GM04504 (cell line): ENCODE measurements around the gene POLR1B.
A peak's percentile ranks its signal among the peaks of the same experiment; 100 is the strongest.
"Not testable (repeated sequence)": the region's sequence is repeated elsewhere in the genome, so short reads cannot be mapped to it uniquely, and the experiment has no call there.

Experiments
- DNase-seq: peaks from one replicate; pipeline ENCODE4 v3.0.0-alpha.2; 2012; ENCODE audit warnings: low read depth

The POLR1B gene, protein sequence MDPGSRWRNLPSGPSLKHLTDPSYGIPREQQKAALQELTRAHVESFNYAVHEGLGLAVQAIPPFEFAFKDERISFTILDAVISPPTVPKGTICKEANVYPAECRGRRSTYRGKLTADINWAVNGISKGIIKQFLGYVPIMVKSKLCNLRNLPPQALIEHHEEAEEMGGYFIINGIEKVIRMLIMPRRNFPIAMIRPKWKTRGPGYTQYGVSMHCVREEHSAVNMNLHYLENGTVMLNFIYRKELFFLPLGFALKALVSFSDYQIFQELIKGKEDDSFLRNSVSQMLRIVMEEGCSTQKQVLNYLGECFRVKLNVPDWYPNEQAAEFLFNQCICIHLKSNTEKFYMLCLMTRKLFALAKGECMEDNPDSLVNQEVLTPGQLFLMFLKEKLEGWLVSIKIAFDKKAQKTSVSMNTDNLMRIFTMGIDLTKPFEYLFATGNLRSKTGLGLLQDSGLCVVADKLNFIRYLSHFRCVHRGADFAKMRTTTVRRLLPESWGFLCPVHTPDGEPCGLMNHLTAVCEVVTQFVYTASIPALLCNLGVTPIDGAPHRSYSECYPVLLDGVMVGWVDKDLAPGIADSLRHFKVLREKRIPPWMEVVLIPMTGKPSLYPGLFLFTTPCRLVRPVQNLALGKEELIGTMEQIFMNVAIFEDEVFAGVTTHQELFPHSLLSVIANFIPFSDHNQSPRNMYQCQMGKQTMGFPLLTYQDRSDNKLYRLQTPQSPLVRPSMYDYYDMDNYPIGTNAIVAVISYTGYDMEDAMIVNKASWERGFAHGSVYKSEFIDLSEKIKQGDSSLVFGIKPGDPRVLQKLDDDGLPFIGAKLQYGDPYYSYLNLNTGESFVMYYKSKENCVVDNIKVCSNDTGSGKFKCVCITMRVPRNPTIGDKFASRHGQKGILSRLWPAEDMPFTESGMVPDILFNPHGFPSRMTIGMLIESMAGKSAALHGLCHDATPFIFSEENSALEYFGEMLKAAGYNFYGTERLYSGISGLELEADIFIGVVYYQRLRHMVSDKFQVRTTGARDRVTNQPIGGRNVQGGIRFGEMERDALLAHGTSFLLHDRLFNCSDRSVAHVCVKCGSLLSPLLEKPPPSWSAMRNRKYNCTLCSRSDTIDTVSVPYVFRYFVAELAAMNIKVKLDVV

DNA sequence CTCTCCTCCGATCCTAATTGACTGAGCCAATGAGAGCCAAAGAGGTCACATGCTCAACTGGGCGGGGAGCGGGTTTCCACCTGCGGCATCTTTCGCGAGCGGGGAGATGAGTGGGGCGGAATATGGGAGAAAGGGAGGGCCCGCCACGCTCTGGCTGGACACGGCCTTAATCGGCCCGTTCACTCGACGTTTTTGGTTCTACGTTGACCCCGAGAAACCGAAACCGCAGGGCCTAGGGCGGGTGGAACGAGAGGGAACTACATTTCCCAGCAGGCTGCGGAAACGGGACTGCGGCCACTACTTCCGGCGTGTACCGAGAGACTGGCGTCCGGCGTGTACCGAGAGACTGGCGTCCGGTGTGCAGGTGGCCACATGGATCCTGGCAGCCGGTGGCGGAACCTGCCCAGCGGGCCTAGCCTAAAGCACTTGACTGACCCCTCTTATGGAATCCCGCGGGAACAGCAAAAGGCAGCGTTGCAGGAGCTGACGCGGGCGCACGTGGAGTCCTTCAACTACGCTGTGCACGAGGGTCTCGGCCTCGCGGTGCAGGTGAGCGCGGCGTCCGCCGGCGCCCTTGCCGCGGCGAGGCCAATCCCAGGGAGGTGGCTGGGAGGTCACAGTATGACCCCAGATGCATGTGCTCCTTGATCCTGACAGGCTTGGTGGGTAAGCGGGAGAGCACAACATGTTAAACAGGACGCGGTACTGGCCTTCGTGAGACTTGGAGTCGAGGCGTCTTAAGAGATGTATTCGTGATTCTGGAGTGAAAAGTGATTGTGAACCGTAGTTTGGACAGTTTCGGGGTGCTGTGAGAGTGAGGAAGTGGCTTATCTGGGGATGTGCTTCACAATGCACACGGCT is at the start of gene POLR1B:
POLR1B (plus strand) TSS at position 343 of the 861 bp plus-strand sequence; CDS start at position 373, 30 bp downstream.
- DNase-seq, result peak; percentile 50

DNA sequence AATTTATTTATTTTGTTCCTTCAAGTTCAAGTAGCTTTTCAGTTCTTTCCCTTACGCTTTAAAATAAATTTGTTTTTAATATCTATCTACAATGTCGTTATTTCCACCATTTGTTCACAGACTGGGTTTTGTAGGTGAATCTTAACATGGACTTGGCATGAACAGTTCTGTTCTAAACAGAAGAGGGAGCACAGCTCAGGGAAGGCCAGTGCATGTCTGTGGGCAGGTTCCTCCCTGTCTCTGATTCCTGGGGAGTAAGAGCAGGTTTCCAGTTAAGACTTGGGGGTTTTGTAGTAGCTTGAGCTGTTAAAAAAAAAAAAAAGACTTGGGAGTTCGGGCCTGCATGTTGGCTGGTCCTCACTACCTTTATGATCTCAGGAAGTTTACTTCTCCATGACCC is 49.2 kb upstream of the POLR1B start:
- DNase-seq, result no peak

DNA sequence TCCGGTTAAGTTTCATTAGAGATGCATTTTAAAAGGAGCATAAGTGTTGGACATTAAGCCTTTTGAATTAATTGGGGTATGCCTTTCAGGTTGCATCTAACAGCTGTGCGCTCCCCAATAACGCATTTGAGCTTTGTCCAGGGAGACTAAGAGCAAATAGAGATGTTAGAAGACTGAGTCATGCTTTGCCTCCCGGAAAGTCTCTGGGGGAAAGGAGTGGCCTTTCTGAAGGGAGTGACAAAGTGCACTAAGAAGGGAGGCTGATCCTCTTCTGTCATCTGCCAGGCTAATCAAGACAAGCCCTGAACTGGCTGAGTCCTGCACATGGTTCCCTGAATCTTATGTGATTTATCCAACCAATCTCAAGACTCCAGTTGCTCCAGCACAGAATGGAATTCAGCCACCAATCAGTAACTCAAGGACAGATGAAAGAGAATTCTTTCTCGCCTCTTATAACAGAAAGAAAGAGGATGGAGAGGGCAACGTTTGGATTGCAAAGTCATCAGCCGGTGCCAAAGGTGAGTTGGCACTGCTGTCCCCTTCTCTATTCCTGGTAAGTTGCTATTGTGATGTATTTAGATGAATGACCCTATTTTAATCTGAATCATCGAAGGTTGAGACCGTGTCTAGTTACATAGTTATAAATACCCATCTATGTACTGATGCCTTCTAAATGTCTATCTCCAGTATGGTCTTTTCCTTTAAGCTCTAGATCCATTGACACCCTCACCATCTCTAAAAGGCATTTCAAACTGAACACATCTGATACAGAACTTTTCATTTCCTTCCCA is 48.2 kb upstream of the POLR1B start:
- DNase-seq, result peak; percentile 56

DNA sequence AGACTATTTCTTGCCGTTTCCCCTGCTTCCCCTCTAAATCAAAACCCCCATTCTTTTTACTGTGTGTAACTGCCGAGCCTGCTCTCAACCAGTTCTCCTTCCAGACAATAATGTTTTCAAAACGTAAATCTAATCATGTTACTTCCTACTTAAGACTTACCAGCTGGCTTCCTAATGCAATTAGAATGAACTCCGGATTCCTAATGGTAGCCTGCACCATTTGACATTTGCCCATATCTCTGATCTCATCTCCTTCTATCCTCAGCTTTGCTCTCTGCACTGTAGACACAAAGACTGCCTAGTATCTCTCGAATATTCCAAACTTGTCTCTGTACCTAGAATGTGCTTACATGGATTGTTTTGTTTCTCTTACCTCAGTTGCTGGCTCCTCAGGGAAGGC is 47.4 kb upstream of the POLR1B start:
- DNase-seq, result no peak

DNA sequence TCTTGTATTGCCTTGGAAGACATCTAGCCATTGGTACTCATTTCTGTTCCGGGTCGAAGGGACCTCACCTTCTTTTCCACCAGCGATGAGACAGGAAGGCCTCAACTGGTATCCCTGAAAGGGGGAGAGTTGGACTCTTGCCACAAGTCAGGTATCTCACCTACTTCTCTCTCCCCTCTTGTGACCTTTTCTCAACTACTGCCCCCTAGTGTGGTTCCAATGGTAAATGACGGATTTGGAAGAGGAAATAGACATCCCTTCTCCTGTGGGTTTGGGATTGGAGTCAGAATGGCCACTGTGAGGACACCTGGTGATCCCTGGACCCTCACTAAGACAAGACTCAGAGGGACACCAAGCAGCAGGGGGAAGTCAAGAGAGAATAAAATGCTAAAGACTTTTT is 46.4 kb upstream of the POLR1B start:
- not testable (repeated sequence) for DNase-seq

DNA sequence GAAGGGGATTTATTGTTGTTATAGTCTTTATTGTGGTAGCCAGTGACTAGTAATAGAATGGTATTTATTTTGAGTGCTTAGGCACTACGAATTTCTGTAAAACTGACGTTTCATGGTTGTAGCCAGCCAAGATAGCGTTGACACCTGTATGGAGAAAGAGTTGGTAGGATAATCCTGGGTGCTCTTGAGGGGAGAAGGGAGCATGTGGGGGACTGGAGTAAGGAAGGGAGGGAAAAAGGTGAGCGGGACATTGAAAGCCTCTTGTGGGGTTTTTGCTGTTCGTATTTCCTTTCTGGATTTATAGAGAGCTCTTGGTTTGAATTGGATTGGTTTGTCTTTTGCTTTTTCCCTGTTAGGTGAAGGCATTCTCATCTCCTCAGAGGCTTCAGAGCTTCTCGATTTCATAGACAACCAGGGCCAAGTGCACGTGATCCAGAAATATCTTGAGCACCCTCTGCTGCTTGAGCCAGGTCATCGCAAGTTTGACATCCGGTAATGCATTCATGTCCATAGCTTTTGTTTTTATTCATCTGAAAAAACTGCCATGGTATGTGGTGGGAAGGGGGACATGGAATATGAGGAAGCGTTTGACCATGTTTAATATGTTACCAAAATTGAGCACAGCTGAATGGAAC is 41.3 kb upstream of the POLR1B start:
- DNase-seq, result peak; percentile 13

DNA sequence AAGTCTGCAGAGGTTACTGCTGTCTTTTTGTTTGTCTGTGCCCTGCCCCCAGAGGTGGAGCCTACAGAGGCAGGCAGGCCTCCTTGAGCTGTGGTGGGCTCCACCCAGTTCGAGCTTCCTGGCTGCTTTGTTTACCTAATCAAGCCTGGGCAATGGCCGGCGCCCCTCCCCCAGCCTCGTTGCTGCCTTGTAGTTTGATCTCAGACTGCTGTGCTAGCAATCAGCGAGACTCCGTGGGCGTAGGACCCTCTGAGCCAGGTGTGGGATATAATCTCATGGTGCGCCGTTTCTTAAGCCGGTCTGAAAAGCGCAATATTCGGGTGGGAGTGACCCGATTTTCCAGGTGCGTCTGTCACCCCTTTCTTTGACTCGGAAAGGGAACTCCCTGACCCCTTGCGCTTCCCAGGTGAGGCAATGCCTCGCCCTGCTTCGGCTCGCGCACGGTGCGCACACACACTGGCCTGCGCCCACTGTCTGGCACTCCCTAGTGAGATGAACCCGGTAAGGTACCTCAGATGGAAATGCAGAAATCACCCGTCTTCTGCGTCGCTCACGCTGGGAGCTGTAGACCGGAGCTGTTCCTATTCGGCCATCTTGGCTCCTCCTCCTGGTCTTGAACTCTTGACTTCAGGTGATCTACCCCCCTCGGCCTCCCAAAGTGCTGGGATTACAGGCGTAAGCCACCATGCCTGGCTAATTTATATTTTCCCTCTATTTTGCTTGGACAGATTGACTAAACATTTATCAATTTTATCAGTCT is 32.8 kb upstream of the POLR1B start:
- DNase-seq, result not testable (repeated sequence)

DNA sequence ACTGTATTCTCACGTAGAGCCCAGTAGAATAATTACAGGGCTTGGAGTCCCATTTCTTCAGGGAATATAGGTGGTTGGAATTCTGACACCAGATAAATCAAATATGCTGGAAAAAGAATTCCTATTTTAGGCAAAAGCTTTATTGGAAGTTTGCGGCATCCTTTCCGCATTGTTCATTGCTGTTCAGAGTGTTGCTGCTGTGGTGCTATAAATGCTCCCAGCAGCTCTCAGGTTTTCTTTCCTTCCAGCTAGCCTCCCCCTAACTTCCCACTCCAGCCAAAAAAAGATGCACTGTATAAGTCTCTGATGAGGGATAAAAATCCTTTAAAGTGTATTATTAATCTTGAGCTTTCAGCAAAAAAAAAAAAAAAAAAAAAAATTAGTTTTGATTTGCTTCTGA is 25.5 kb upstream of the POLR1B start:
- DNase-seq, result no peak

DNA sequence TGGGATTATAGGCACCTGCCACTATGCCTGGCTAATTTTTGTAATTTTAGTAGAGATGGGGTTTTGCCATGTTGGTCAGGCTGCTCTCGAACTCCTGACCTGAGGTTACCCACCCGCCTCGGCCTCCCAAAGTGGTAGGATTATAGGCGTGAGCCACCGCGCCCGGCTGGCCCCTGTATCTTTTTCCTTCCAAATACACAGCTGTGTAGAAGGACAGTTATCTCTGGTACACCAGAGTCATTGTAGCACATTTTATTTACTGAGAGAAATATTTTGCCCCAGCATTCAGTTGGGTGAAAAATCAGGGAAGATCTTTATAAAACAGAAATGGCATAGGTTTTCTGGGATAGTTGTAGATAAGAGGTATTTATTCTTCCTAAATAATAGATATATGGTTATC is 23.5 kb upstream of the POLR1B start:
- DNase-seq, result no peak

DNA sequence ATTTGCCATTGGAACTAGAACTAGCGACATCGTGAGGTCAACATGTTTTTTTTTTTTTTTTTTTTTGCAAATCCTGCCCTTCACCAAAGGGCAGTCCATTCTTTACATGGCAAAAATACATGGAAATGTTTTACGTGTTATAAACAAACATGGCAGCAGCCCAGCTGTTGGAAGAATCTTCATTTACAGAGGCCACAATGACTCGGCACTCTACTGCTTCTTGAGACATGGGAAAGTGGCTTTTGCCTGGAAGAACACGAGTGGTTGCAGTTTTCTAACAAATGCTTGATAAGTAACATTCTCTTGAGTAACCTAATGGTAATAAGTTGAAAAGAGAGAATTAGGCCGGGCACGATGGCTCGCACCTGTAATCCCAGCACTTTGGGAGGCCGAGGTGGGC is 22.8 kb upstream of the POLR1B start:
- DNase-seq, result no peak

DNA sequence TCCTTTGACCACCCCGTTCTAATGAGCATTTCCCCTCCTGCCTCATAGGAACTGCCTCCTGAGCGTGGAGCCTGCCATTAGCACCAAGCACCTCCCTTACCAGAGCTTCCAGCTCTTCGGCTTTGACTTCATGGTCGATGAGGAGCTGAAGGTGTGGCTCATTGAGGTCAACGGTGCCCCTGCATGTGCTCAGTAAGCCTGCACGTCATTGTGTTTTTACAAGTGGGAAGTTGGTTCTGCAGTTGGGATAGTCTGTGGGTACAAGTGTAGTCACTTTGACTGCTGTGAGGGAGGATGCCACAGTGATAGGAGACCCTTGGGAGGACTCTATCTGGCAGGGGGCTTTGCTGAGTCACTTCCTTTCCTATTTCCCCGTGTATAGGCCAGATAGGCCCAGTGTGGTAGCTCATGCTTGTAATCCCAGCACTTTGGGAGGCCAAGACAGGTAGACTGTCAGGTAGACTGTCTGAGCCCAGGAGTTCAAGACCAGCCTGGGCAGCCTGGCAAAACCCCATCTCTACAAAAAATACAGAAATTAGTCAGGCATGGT is 22.0 kb upstream of the POLR1B start:
- no peak for DNase-seq

DNA sequence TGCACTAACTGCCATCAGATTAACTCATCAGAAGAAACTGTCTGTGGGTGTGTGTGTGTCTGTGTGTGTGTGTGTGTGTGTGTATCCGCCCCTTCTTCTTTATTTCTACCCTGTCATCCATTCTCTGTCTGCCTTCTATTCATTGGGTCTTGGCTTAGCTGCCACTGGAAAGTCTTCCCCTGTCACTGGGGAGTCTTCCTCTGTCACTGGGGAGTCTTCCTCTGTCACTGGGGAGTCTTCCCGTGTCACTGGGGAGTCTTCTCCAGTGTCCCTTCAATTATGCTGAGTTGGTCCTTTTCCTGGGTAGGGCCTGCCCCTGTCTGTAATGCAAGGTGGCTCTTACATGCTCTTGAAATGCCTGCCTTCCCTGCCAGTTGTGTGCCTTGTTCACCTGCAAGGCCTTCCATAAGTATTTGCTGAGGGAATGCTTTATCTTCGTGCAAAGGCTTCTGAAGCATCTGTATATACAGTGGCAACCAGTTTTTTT is 18.9 kb upstream of the POLR1B start:
- no peak for DNase-seq

DNA sequence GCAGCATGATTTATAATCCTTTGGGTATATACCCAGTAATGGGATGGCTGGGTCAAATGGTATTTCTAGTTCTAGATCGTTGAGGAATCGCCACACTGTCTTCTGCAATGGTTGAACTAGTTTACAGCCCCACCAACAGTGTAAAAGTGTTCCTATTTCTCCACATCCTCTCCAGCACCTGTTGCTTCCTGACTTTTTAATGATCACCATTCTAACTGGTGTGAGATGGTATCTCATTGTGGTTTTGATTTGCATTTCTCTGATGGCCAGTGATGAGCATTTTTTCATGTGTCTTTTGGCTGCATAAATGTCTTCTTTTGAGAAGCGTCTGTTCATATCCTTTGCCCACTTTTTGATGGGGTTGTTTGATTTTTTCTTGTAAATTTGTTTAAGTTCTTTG is 18.0 kb upstream of the POLR1B start:
- DNase-seq, result not testable (repeated sequence)

DNA sequence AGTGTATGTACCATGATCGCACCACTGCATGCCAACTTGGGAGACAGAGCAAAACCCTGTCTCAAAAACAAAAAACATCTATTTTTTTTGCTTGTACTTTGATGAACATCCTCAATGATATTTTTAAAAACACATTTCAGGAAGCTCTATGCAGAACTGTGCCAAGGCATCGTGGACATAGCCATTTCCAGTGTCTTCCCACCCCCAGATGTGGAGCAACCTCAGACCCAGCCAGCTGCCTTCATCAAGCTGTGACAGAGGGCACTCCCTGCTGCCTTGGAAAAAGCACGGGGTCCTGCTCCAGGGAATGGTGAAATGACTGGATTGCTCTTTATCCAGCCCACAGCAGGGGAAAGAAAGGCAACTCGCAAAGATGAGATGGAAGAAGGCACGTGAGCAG is 13.7 kb upstream of the POLR1B start:
- DNase-seq, result no peak

DNA sequence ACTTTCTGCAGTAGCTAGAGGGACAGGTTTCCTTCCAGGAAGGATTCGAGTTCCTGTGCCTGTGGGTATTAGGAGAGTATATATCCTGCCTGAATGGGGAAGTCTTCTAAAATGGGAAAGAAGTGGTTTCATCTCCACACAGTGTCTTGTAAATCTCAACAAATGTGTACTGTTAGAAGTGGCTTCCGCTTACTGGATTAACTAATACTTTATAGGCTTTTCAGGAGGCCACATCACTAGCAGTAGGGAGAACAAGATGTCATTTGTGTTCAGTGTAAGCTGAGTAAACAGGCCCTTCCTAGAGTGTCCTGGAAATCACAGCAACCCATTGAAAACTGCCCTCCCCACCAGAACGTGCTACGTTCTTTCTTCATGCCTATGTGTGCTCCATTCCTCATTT is 12.5 kb upstream of the POLR1B start:
- no peak for DNase-seq

DNA sequence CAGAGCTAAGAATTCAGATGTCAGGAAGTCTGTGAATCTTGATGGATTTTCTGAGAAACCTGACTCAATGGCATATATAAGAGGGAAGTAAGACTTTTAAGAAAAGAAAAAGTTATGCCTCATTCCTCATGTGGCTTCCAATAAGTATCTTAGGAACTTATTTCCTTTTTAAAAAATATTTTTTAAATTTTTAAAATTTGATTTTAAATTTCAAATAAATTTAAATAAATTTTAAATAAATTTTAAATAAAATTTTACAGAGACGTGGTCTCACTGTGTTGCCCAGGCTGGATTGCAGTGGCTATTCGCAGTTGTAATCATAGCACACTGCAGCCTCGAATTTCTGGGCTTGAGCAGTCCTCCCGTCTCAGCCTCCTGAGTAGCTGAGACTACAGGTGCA is 11.5 kb upstream of the POLR1B start:
- no peak for DNase-seq

DNA sequence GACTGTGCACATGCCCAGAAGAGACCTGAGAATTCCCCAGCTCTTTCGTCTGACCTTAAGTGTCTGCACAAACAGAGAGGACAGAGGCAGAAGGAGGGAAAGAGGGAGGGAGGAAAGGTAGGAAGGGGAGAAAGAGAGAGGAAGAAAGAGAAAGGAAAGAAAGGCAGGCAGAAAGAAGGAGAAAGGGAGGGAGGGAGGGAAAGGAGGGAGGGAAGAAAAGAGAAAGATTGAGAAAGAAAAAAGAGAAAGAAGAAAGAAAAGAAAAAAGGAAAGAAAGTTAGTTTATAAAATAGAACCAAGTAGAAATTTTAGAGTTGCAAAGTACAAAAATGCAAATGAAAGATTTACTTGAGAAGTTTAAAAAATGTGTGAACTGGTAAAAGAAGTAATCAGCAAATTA is 7.4 kb upstream of the POLR1B start:
- DNase-seq, result no peak

DNA sequence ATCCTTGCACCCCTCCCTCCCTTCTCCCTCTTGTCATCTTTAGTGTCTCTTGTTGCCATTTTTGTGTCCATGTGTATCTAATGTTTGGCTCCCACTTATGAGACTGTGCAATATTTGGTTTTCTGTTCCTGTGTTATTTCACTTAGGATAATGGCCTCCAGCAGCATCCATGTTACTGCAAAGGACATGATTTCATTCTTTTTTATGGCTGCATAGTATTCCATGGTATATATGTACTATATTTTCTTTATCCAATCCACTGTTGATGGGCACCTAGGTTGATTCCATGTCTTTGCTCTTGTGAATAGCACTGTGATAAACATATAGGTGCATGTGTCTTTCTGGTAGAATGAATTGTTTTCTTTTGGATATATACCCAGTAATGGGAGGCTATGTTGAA is 5.6 kb upstream of the POLR1B start:
- DNase-seq, result not testable (repeated sequence)

DNA sequence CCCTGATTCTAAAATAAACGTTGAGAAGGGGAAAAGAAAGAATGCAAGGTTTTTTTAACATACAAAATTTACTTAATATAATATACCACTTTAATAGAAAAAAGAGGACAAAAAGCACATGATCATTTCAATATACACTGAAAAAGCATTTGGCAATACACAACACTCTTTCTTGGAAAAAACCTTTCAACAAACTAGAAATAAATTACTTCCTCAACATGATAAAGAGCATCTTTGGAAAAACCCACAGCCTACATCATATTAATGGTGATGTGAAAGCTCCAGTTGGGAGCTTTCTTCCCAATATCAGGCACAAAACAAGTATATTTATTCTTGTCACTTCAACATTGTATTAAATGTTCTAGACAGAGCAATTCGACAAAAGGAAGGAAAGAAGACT is 3.0 kb upstream of the POLR1B start:
- no peak for DNase-seq
